ENCODE measurements around the gene LRBA. TPM values are rescaled to one million over a fixed set of nuclear protein-coding genes. Genes with fewer than 3 reads are reported as not detected.

The LRBA gene
- total RNA-seq, 4 donors from 2014 or later: 8.5 to 18.0 (median 11.9) TPM

DNA sequence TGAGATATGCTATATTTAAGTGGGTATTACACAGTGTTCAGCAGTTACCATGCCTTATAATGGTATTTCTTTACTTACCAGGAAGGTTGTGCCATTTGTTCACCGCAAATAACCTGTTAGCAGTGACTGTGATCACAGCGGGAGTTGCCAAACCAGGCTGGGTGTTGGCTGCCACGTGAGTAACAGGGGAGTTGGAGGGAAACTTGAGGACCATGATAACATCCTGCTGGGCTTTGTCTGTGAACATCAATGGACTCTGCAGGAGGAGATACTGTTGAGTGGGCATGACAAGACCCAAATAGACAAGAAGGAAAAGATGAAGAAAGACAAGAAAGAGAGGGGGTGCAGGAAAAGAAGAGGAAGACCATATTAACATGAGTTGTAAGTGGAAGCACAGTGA lies 694.0 kb downstream of the LRBA start:
- intact Hi-C loops (cut with DNase I; ENCODE audit: low total_unique reads): no loop called here
- H3K4me1 ChIP-seq: no peaks in the 10 kb centered on the region
- H3K27me3 ChIP-seq: no peaks in the 10 kb centered on the region
- ATAC-seq (no peak), DNase-seq (no peak)
- H3K4me3 ChIP-seq: no peak overlapping the region
- in situ Hi-C loops (cut with MboI; ENCODE audit: low sequenced_read_pairs in 4 of 4): no loop called here
- H3K9me3 ChIP-seq: no peaks in the 10 kb centered on the region
- H3K36me3 ChIP-seq: no peaks in the 10 kb centered on the region
- TF ChIP-seq POLR2A (IDR thresholded peaks at IDR 0.05): no peak
- TF ChIP-seq, protein P1, sequence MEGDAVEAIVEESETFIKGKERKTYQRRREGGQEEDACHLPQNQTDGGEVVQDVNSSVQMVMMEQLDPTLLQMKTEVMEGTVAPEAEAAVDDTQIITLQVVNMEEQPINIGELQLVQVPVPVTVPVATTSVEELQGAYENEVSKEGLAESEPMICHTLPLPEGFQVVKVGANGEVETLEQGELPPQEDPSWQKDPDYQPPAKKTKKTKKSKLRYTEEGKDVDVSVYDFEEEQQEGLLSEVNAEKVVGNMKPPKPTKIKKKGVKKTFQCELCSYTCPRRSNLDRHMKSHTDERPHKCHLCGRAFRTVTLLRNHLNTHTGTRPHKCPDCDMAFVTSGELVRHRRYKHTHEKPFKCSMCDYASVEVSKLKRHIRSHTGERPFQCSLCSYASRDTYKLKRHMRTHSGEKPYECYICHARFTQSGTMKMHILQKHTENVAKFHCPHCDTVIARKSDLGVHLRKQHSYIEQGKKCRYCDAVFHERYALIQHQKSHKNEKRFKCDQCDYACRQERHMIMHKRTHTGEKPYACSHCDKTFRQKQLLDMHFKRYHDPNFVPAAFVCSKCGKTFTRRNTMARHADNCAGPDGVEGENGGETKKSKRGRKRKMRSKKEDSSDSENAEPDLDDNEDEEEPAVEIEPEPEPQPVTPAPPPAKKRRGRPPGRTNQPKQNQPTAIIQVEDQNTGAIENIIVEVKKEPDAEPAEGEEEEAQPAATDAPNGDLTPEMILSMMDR (IDR thresholded peaks at IDR 0.05 in 4 of 5, conservative IDR thresholded peaks at IDR 0.05 in 1 of 5): no peak
- no peak overlapping the region for H3K27ac ChIP-seq

DNA sequence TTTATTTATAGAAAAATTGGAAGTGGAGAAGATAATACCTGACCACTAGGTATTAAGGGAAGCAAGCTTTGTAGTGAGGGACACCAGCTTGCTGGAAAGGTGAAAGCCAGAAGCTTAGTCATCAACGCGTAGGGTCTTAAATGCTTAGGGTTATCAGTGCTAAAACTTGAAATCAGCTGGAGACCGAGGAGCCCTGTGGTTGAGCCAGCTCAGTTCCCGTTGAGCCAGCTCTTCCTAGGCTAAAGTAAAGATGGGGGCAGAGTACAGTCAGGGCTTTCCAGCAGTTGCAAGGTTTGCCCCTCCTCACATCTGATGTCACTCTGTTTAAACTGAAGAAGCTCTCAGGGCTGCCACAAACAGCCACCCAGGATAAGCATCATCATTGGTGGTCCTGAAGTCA lies 696.1 kb downstream of the LRBA start:
- ATAC-seq (no peak), DNase-seq (no peak)
- Histone ChIP-seq H3K36me3 (no peaks in the 10 kb centered on the region), H3K27ac (no peak overlapping the region), H3K27me3 (no peaks in the 10 kb centered on the region), H3K4me1 (no peaks in the 10 kb centered on the region), H3K9me3 (no peaks in the 10 kb centered on the region), H3K4me3 (no peak overlapping the region)
- in situ Hi-C loops (cut with MboI; ENCODE audit: low sequenced_read_pairs in 4 of 4) (no loop called here), intact Hi-C loops (cut with DNase I; ENCODE audit: low total_unique reads) (no loop called here)
- TF ChIP-seq, protein P1 (IDR thresholded peaks at IDR 0.05 in 4 of 5, conservative IDR thresholded peaks at IDR 0.05 in 1 of 5): no peak
- no peak for TF ChIP-seq POLR2A (IDR thresholded peaks at IDR 0.05)

DNA sequence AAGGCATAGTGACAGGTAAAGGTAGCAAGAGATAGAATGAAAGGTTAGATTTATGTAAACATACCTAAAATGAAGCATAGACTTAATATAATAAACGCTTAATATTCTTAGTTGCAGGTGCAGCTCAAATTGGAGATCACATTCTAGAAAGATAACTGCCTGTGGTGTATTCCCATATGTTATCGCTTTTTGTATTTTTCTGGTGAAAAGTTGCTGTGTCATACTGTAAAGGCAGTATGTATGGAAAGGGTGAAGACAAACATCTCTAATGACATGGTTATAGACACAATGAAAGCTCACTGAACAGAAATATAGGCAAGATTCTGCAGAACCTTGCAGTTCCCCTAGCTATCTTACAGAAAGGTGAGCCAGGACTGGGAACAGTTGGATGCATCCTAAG lies 696.6 kb downstream of the LRBA start:
- intact Hi-C loops (cut with DNase I; ENCODE audit: low total_unique reads): no loop called here
- DNase-seq (no peak), ATAC-seq (no peak)
- in situ Hi-C loops (cut with MboI; ENCODE audit: low sequenced_read_pairs in 4 of 4): no loop called here
- TF ChIP-seq, protein P1 (IDR thresholded peaks at IDR 0.05 in 4 of 5, conservative IDR thresholded peaks at IDR 0.05 in 1 of 5): no peak
- no peak for TF ChIP-seq POLR2A (IDR thresholded peaks at IDR 0.05)
- H3K27me3 ChIP-seq: no peaks in the 10 kb centered on the region
- H3K4me3 ChIP-seq: no peak overlapping the region
- no peaks in the 10 kb centered on the region for H3K4me1 ChIP-seq
- no peaks in the 10 kb centered on the region for H3K9me3 ChIP-seq
- no peak overlapping the region for H3K27ac ChIP-seq
- no peaks in the 10 kb centered on the region for H3K36me3 ChIP-seq

DNA sequence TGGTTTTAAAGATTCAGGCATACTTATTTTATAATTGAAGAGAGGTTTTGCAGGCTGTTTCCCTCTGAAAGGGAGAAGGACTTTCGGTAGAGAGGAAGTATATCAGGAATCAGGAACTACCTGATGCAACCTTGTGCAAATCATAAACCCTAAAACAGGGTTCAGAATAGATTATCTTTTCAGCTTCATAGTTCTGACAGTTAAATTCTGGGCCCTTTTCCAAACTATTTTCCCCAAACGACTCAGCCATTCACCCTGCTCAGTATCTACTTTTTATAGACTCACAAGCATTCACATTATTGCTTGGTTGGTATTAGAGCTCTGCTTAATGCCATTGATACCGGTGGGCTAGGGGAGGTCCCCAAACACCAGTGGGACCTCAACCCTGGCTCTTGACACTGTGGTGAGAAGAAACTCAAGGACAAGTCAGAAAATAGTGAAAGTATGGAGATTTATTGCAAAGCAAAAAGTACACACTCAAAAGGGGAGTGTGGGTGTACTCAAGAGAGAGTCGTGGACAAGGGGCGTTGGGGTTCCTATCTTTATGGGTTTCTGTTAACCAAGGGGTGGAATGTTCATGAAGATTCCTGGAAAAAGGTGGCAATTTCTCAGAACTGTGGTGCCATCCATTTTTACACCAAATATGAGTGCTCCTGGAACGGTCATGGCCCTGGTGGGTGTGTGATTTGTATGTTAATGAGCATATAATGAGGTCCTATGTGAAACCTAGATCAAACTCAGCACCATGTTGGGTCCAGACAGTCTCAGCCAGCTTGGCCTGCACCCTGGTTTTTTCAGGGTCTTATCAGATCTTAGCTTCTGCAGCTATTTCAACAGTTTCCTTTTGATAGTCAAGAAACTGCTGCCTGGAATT lies 698.5 kb downstream of the LRBA start:
- intact Hi-C loops (cut with DNase I; ENCODE audit: low total_unique reads) (no loop called here), in situ Hi-C loops (cut with MboI; ENCODE audit: low sequenced_read_pairs in 4 of 4) (no loop called here)
- no peaks in the 10 kb centered on the region for H3K36me3 ChIP-seq
- no peak overlapping the region for H3K27ac ChIP-seq
- no peaks in the 10 kb centered on the region for H3K4me1 ChIP-seq
- no peak overlapping the region for H3K4me3 ChIP-seq
- DNase-seq (no peak), ATAC-seq (no peak)
- no peaks in the 10 kb centered on the region for H3K9me3 ChIP-seq
- TF ChIP-seq POLR2A (IDR thresholded peaks at IDR 0.05): no peak
- TF ChIP-seq, protein P1 (IDR thresholded peaks at IDR 0.05 in 4 of 5, conservative IDR thresholded peaks at IDR 0.05 in 1 of 5): no peak
- no peaks in the 10 kb centered on the region for H3K27me3 ChIP-seq

Measured in gastrocnemius medialis (tissue), 4 donors.